ENCODE data around the gene CRYGB.
"Not testable (repeated sequence)": the region's sequence is repeated elsewhere in the genome, so short reads cannot be mapped to it uniquely, and the experiment has no call there.

CRYGB gene

DNA sequence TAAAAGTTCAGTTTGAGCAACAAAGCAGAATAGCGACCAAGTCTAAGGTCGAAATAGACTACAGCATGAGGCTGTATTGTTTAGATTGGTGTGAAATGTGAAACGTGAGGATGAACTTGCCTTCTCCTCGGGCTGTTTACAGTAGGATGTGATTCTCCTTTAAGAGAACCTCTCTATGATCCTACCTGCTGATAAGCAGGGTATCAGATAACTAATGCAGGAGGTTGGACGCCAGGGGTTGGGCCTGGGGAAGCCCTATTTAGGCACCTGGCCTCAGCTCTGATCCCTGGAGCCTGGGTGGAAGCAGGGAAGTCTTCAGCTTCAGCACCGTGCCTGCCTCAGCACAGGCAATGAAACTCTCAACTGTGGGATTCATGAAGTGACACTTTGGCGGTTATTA lies 33.0 kb downstream of the CRYGB start (continued):
- TF ChIP-seq ZNF366 (tag by site-specific recombination; conservative IDR thresholded peaks at IDR 0.05) (peak; percentile 49; the same call in 1 of the 2 replicates), TSHZ1 (tag by site-specific recombination; IDR thresholded peaks at IDR 0.05; ENCODE audit: borderline replicate concordance) (no peak), WT1 (tag by site-specific recombination; IDR thresholded peaks at IDR 0.05) (peak; percentile 78), GLI2 (tag by site-specific recombination; IDR thresholded peaks at IDR 0.05; ENCODE audit: borderline replicate concordance, low read depth) (no peak), FEZF1 (tag by site-specific recombination; IDR thresholded peaks at IDR 0.05) (peak; percentile 46; the same call in 1 of the 2 replicates), ZBTB17 (tag by site-specific recombination; IDR thresholded peaks at IDR 0.05) (peak; percentile 52; the same call in 1 of the 2 replicates), GLIS1 (tag by site-specific recombination; IDR thresholded peaks at IDR 0.05) (peak; percentile 56), ZBTB8A (tag by site-specific recombination; IDR thresholded peaks at IDR 0.05) (peak; percentile 62), SCRT1 (tag by site-specific recombination; IDR thresholded peaks at IDR 0.05; ENCODE audit: borderline replicate concordance) (no peak), ATF2 (tag by site-specific recombination; IDR thresholded peaks at IDR 0.05; ENCODE audit: low read depth) (no peak), OSR2 (tag by site-specific recombination; IDR thresholded peaks at IDR 0.05) (peak; percentile 45; the same call in 1 of the 2 replicates), SP7 (tag by site-specific recombination; IDR thresholded peaks at IDR 0.05) (peak; percentile 74; the same call in 1 of the 2 replicates), ZSCAN4 (tag by site-specific recombination; IDR thresholded peaks at IDR 0.05) (no peak), ZNF791 (tag by site-specific recombination; IDR thresholded peaks at IDR 0.05) (no peak)
- TF ChIP-seq, protein P1, sequence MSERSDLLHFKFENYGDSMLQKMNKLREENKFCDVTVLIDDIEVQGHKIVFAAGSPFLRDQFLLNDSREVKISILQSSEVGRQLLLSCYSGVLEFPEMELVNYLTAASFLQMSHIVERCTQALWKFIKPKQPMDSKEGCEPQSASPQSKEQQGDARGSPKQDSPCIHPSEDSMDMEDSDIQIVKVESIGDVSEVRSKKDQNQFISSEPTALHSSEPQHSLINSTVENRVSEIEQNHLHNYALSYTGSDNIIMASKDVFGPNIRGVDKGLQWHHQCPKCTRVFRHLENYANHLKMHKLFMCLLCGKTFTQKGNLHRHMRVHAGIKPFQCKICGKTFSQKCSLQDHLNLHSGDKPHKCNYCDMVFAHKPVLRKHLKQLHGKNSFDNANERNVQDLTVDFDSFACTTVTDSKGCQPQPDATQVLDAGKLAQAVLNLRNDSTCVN (tag by site-specific recombination; optimal IDR thresholded peaks at IDR 0.05), result no peak

DNA sequence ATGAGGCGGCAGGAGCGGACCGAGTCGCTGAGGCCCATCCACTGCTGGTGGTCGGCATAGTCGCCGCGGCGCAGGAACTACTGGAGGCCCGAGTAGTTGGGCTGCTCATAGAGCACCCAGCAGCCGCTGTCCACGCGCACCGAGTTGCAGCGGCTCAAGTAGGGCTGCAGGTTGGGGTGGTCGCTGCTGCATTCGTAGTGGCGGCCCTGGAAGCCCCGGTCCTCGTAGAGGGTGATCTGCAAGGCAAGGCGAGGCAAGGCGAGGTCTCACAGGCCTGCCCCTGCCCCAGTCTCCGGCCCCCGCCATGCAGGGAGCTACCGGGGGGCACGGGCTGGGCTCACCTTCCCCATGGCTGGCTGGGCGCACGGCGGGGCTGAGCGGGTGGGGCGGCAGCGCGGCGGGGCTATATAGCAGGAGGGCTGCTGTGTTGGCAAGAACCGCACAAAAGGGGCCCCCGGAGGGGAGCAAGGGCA lies 33.6 kb downstream of the CRYGB start:
- POLR2A ChIA-PET; H3K4me3 ChIP-seq (ENCODE audit: low read depth, low read length); H3K36me3 ChIP-seq (ENCODE audit: control insufficient read depth in 2 of 2, insufficient read depth in 1 of 2, low read length in 2 of 2); H3K4me1 ChIP-seq (ENCODE audit: control insufficient read depth, insufficient read depth, low read length); H3K9me3 ChIP-seq (ENCODE audit: control insufficient read depth, insufficient read depth, low read depth, low read length): not testable (repeated sequence)
- H3K27ac ChIP-seq (ENCODE audit: extremely low read depth, low read depth, low read length), result peak overlapping the region; percentile 42
- CTCF ChIA-PET, result interaction anchor here (1.6 to 1.7 kb wide), 2 partner anchors 10 to 36 kb away, joined by 3 to 6 read pairs; no protein-coding TSS in a partner anchor

DNA sequence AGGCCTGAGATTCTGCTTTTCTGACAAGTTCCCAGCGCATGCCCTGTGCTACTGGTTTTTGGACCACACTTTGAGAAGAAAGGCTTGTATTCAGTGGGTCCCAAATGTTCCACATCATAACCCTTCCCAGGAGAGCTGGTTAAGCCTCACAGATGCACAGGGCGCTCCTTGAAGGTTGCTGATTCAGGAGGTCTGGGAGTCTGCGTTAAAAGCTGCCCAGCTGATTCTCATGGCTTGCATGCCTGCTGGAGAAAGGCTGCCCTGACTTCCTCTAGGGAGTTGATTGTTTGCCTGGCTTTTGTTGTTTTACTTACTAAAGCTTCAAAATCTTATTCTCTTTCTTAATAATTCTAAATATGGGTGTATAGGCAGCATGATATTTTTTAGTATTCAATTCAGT lies 42.3 kb downstream of the CRYGB start:
- Histone ChIP-seq H3K4me3 (ENCODE audit: low read depth, low read length) (no peak overlapping the region), H3K4me1 (ENCODE audit: control insufficient read depth, insufficient read depth, low read length) (no peaks in the 10 kb centered on the region), H3K36me3 (ENCODE audit: control insufficient read depth in 2 of 2, insufficient read depth in 1 of 2, low read length in 2 of 2) (no peaks in the 10 kb centered on the region), H3K9me3 (ENCODE audit: control insufficient read depth, insufficient read depth, low read depth, low read length) (no peaks in the 10 kb centered on the region), H3K27ac (ENCODE audit: extremely low read depth, low read depth, low read length) (no peak overlapping the region)
- POLR2A ChIA-PET, result no interaction called here
- TF ChIP-seq ZNF792 (tag by site-specific recombination; IDR thresholded peaks at IDR 0.05), result no peak
- TF ChIP-seq MZF1 (tag by site-specific recombination; IDR thresholded peaks at IDR 0.05; ENCODE audit: borderline replicate concordance), result no peak
- TF ChIP-seq ZXDB (tag by site-specific recombination; IDR thresholded peaks at IDR 0.05), result no peak
- no peak for TF ChIP-seq ZNF529 (tag by site-specific recombination; IDR thresholded peaks at IDR 0.05; ENCODE audit: insufficient replicate concordance)
- no peak for TF ChIP-seq ZIC2 (tag by site-specific recombination; IDR thresholded peaks at IDR 0.05)
- no peak for TF ChIP-seq ZNF391 (tag by site-specific recombination; IDR thresholded peaks at IDR 0.05; ENCODE audit: borderline replicate concordance, low read depth)
- CTCF ChIA-PET, result interaction anchor here (0.7 to 6.1 kb wide), 3 partner anchors 32 to 212 kb away, joined by 3 to 47 read pairs (median 3); partner anchors contain the start of gene IDH1

Data from HEK293 (cell line).